ENCODE data around the gene SLC22A3. TPM values are rescaled to one million over a fixed set of nuclear protein-coding genes. Genes with fewer than 3 reads are reported as not detected.

SLC22A3 gene
- total RNA-seq, 2 experiments from 2014 or later = not detected

DNA sequence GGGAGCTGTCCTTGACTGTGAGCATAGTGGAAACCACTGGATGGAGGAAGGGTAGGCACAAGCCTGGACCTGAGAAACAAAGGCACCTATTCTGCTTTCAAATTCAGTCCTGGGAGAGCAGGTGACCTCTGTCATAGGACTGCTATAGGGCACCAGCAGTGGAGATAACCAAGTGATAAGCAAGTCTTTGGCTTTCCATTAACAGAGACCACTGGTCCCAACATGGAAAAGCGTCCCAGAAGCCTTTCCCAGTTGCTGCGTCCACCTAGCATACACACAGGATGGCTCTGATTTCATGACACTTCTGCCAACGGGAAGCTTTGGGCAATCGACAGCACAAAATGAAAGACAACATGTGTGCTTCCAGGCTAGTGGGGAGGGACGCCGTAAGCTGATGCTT lies 8.9 kb downstream of the SLC22A3 start:
- H3K4me3 ChIP-seq (ENCODE audit: low read depth, low read length, poor library complexity, severe bottlenecking) = no peak overlapping the region
- no peaks in the 10 kb centered on the region for H3K4me1 ChIP-seq (ENCODE audit: insufficient read depth, low read length, poor library complexity, severe bottlenecking)
- intact Hi-C loops (cut with micrococcal nuclease; ENCODE audit: unreplicated experiment) = no loop called here
- no peaks in the 10 kb centered on the region for H3K36me3 ChIP-seq (ENCODE audit: insufficient read depth, low read length)
- no peaks in the 10 kb centered on the region for H3K79me2 ChIP-seq (ENCODE audit: insufficient read depth, low read depth, low read length)
- DNase-seq (ENCODE audit: low spot score) = no peak
- no peaks in the 10 kb centered on the region for H3K9me3 ChIP-seq (ENCODE audit: low read length)
- no peak overlapping the region for H2AFZ ChIP-seq (ENCODE audit: low read length)
- H3K27ac ChIP-seq (ENCODE audit: low read depth, low read length, poor library complexity, severe bottlenecking) = no peak overlapping the region
- H3K4me2 ChIP-seq (ENCODE audit: low read length) = no peak overlapping the region
- no peak for TF ChIP-seq EZH2phosphoT487 (IDR thresholded peaks at IDR 0.05; ENCODE audit: borderline replicate concordance, low read depth, low read length)
- TF ChIP-seq, protein P1, sequence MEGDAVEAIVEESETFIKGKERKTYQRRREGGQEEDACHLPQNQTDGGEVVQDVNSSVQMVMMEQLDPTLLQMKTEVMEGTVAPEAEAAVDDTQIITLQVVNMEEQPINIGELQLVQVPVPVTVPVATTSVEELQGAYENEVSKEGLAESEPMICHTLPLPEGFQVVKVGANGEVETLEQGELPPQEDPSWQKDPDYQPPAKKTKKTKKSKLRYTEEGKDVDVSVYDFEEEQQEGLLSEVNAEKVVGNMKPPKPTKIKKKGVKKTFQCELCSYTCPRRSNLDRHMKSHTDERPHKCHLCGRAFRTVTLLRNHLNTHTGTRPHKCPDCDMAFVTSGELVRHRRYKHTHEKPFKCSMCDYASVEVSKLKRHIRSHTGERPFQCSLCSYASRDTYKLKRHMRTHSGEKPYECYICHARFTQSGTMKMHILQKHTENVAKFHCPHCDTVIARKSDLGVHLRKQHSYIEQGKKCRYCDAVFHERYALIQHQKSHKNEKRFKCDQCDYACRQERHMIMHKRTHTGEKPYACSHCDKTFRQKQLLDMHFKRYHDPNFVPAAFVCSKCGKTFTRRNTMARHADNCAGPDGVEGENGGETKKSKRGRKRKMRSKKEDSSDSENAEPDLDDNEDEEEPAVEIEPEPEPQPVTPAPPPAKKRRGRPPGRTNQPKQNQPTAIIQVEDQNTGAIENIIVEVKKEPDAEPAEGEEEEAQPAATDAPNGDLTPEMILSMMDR (conservative IDR thresholded peaks at IDR 0.05; ENCODE audit: low read length) = no peak
- no peaks in the 10 kb centered on the region for H4K20me1 ChIP-seq (ENCODE audit: insufficient read depth, low read length)
- CTCF ChIA-PET (ENCODE audit: unreplicated experiment) = no interaction called here
- BruUV-seq (replicated peaks) = no TSS peak
- no peaks in the 10 kb centered on the region for H3K9me2 ChIP-seq (ENCODE audit: insufficient read depth, low read length)
- POLR2A ChIA-PET = no interaction called here

GRCh38 chr6:160358225-160359119 lies 10.3 kb downstream of the SLC22A3 start:
- Histone ChIP-seq H3K36me3 (ENCODE audit: insufficient read depth, low read length) (no peaks in the 10 kb centered on the region), H3K4me2 (ENCODE audit: low read length) (no peak overlapping the region), H3K79me2 (ENCODE audit: insufficient read depth, low read depth, low read length) (no peaks in the 10 kb centered on the region), H3K9me2 (ENCODE audit: insufficient read depth, low read length) (no peaks in the 10 kb centered on the region), H3K27ac (ENCODE audit: low read depth, low read length, poor library complexity, severe bottlenecking) (no peak overlapping the region), H2AFZ (ENCODE audit: low read length) (no peak overlapping the region), H3K9me3 (ENCODE audit: low read length) (no peaks in the 10 kb centered on the region), H4K20me1 (ENCODE audit: insufficient read depth, low read length) (no peaks in the 10 kb centered on the region), H3K4me3 (ENCODE audit: low read depth, low read length, poor library complexity, severe bottlenecking) (no peak overlapping the region), H3K4me1 (ENCODE audit: insufficient read depth, low read length, poor library complexity, severe bottlenecking) (no peaks in the 10 kb centered on the region)
- TF ChIP-seq, protein P1 (conservative IDR thresholded peaks at IDR 0.05; ENCODE audit: low read length) = no peak
- no peak for TF ChIP-seq EZH2phosphoT487 (IDR thresholded peaks at IDR 0.05; ENCODE audit: borderline replicate concordance, low read depth, low read length)
- POLR2A ChIA-PET = interaction anchor here (1.2 kb wide), 1 partner anchor 10 kb away, joined by 3 read pairs; no protein-coding TSS in a partner anchor
- CTCF ChIA-PET (ENCODE audit: unreplicated experiment) = no interaction called here
- intact Hi-C loops (cut with micrococcal nuclease; ENCODE audit: unreplicated experiment) = no loop called here
- DNase-seq (ENCODE audit: low spot score) = no peak
- no TSS peak for BruUV-seq (replicated peaks)

DNA sequence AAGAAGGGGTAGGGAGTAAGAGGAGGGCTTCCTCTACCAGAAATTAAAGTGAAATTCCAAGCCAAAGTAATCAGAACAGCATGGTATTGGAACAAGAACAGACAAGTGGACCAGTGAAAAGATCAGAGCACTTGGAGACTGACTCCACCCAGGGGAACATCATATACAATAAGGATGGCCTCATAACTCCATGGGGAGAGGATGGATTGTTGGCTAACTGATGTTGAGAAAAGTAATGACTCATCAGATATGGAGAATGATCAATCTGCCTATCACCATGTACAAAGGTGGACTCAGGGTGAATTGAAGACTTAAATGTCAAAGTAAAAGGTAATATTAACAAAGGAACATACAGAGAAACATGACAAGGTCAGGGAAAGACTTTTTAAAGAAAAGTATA lies 12.8 kb downstream of the SLC22A3 start:
- H3K79me2 ChIP-seq (ENCODE audit: insufficient read depth, low read depth, low read length) = no peaks in the 10 kb centered on the region
- H3K9me3 ChIP-seq (ENCODE audit: low read length) = no peaks in the 10 kb centered on the region
- TF ChIP-seq, protein P1 (conservative IDR thresholded peaks at IDR 0.05; ENCODE audit: low read length) = no peak
- no peak for TF ChIP-seq EZH2phosphoT487 (IDR thresholded peaks at IDR 0.05; ENCODE audit: borderline replicate concordance, low read depth, low read length)
- no TSS peak for BruUV-seq (replicated peaks)
- H3K4me1 ChIP-seq (ENCODE audit: insufficient read depth, low read length, poor library complexity, severe bottlenecking) = no peaks in the 10 kb centered on the region
- H3K27ac ChIP-seq (ENCODE audit: low read depth, low read length, poor library complexity, severe bottlenecking) = no peak overlapping the region
- intact Hi-C loops (cut with micrococcal nuclease; ENCODE audit: unreplicated experiment) = no loop called here
- ChIA-PET POLR2A (no interaction called here), CTCF (ENCODE audit: unreplicated experiment) (no interaction called here)
- H2AFZ ChIP-seq (ENCODE audit: low read length) = no peak overlapping the region
- no peaks in the 10 kb centered on the region for H4K20me1 ChIP-seq (ENCODE audit: insufficient read depth, low read length)
- DNase-seq (ENCODE audit: low spot score) = no peak
- no peaks in the 10 kb centered on the region for H3K9me2 ChIP-seq (ENCODE audit: insufficient read depth, low read length)
- no peaks in the 10 kb centered on the region for H3K36me3 ChIP-seq (ENCODE audit: insufficient read depth, low read length)
- H3K4me2 ChIP-seq (ENCODE audit: low read length) = no peak overlapping the region
- no peak overlapping the region for H3K4me3 ChIP-seq (ENCODE audit: low read depth, low read length, poor library complexity, severe bottlenecking)

Measured in OCI-LY7 (cell line).